Fibroblast of mammary gland (primary cell): ENCODE measurements around the gene SYN1.

Experiments
- DNase-seq: peaks from one replicate; pipeline ENCODE4 v3.0.0-alpha.2; 2010; ENCODE audit warnings: low read depth
- H3K4me3 ChIP-seq: 2 replicates; pipeline ENCODE4 v1.5.1; 2011; ENCODE audit warnings: low read depth, mild to moderate bottlenecking, low read length, moderate library complexity; ENCODE audit not compliant: control insufficient read depth
- CTCF ChIP-seq: conservative IDR thresholded peaks from 2 replicates; pipeline ENCODE4 v1.5.1; 2011; ENCODE audit warnings: low read depth, low read length, inconsistent platforms; ENCODE audit not compliant: control insufficient read depth, insufficient read depth

Gene SYN1

GRCh38 chrX:47579537-47579936, 40.1 kb downstream of the SYN1 start:
- DNase-seq, result peak; percentile 93
- no peak overlapping the region for H3K4me3 ChIP-seq
- no peak for TF ChIP-seq CTCF

- no peak for DNase-seq
- no peak for TF ChIP-seq CTCF
- H3K4me3 ChIP-seq, result no peak overlapping the region
These were observed 41.0 kb downstream of the SYN1 start for GRCh38 chrX:47578692-47579091.

GRCh38 chrX:47577901-47578300, 41.8 kb downstream of the SYN1 start:
- no peak for DNase-seq
- no peak for TF ChIP-seq CTCF
- H3K4me3 ChIP-seq, result no peak overlapping the region

- peak; percentile 55 for DNase-seq
- no peak overlapping the region for H3K4me3 ChIP-seq
- no peak for TF ChIP-seq CTCF
These were observed 42.2 kb downstream of the SYN1 start for GRCh38 chrX:47577424-47577823.

- no peak for DNase-seq
- H3K4me3 ChIP-seq, result no peak overlapping the region
- no peak for TF ChIP-seq CTCF
These were observed 43.4 kb downstream of the SYN1 start for GRCh38 chrX:47576021-47576898.

GRCh38 chrX:47574547-47575301, 44.9 kb downstream of the SYN1 start:
- TF ChIP-seq CTCF, result no peak
- H3K4me3 ChIP-seq, result no peak overlapping the region
- DNase-seq, result no peak
